HEK293 (cell line): Measurements from ENCODE around the gene ZRANB1.

Source experiments
- CTCF ChIA-PET: fragments of 350-600 bp; formaldehyde crosslinking; extraction: SDS; loops from one replicate; lab custom pipeline; 2021; ENCODE audit warnings: antibody characterized with exemption; lab: Yijun Ruan, JAX
- POLR2A ChIA-PET: fragments of 300-600 bp; formaldehyde crosslinking; extraction: SDS; loops from one replicate; lab custom pipeline; 2020; ENCODE audit warnings: antibody characterized with exemption, inconsistent platforms; lab: Yijun Ruan, JAX
- H3K27ac ChIP-seq: fragments of 200-500 bp; sonication (Bioruptor generic); 2 replicates; pipeline ENCODE4 v1.5.1; 2014; ENCODE audit warnings: low read depth, low read length, control low read depth, inconsistent platforms; ENCODE audit errors: extremely low read depth
- H3K36me3 ChIP-seq, 2 experiments: fragments of 200-500 bp in 1 of 2; sonication (Bioruptor generic) in 1 of 2; 1 replicate in 1 of 2; 2 replicates in 1 of 2; pipeline ENCODE4 v1.5.1; 2014 to 2017; ENCODE audit warnings: inconsistent platforms in 2 of 2, low read length in 2 of 2; ENCODE audit not compliant: control insufficient read depth in 2 of 2, insufficient read depth in 1 of 2
- H3K4me1 ChIP-seq: fragments of 200-500 bp; sonication (Bioruptor generic); 2 replicates; pipeline ENCODE4 v1.5.1; 2014; ENCODE audit warnings: mild to moderate bottlenecking, low read length, inconsistent platforms; ENCODE audit not compliant: control insufficient read depth, insufficient read depth
- H3K4me3 ChIP-seq: 2 replicates; pipeline ENCODE4 v1.5.1; 2011; ENCODE audit warnings: low read depth, mild to moderate bottlenecking, control low read depth, low read length, moderate library complexity
- H3K9me3 ChIP-seq: fragments of 200-500 bp; sonication (Bioruptor generic); 2 replicates; pipeline ENCODE4 v1.5.1; 2014; ENCODE audit warnings: low read depth, low read length, inconsistent platforms; ENCODE audit not compliant: control insufficient read depth, insufficient read depth
- GLI2 ChIP-seq: fragments of 450-650 bp; formaldehyde crosslinking; IDR thresholded peaks from 2 replicates; pipeline ENCODE4; 2017; ENCODE audit warnings: missing biosample characterization, missing genetic modification characterization, low read depth, borderline replicate concordance
- GLIS2 ChIP-seq: fragments of 450-650 bp; formaldehyde crosslinking; IDR thresholded peaks from 2 replicates; pipeline ENCODE4 v1.5.1; 2016; ENCODE audit warnings: missing biosample characterization, missing genetic modification characterization
- MEIS1 ChIP-seq: sonication (generic); formaldehyde crosslinking; IDR thresholded peaks from 2 replicates; pipeline ENCODE4 v1.8.1; 2022; ENCODE audit warnings: missing genetic modification reagents, mild to moderate bottlenecking, borderline replicate concordance
- REPIN1 ChIP-seq: fragments of 450-650 bp; formaldehyde crosslinking; IDR thresholded peaks from 2 replicates; pipeline ENCODE4 v1.5.1; 2017; ENCODE audit warnings: missing biosample characterization, missing genetic modification characterization, low read depth
- YY1 ChIP-seq: fragments of 450-650 bp; formaldehyde crosslinking; IDR thresholded peaks from 2 replicates; pipeline ENCODE4 v1.5.1; 2018; ENCODE audit warnings: missing biosample characterization, missing genetic modification characterization
- ZBTB48 ChIP-seq: fragments of 450-650 bp; formaldehyde crosslinking; IDR thresholded peaks from 2 replicates; pipeline ENCODE4 v1.5.1; 2016; ENCODE audit warnings: missing biosample characterization, missing genetic modification characterization
- ZFP3 ChIP-seq: fragments of 450-650 bp; formaldehyde crosslinking; IDR thresholded peaks from 2 replicates; pipeline ENCODE4 v1.5.1; 2016; ENCODE audit warnings: low read depth, missing biosample characterization, missing genetic modification characterization
- ZNF10 ChIP-seq: fragments of 450-650 bp; formaldehyde crosslinking; IDR thresholded peaks from 2 replicates; pipeline ENCODE4 v1.5.1; 2017; ENCODE audit warnings: missing biosample characterization, missing genetic modification characterization
- ZNF112 ChIP-seq: fragments of 450-650 bp; formaldehyde crosslinking; IDR thresholded peaks from 2 replicates; pipeline ENCODE4 v1.5.0; 2017; ENCODE audit warnings: missing biosample characterization, missing genetic modification characterization
- ZNF184 ChIP-seq: fragments of 450-650 bp; IDR thresholded peaks from 2 replicates; pipeline ENCODE4 v1.5.1; 2018; ENCODE audit warnings: missing biosample characterization, mild to moderate bottlenecking, missing genetic modification characterization
- ZNF202 ChIP-seq: fragments of 450-650 bp; formaldehyde crosslinking; IDR thresholded peaks from 2 replicates; pipeline ENCODE4 v1.5.1; 2016; ENCODE audit warnings: missing biosample characterization, missing genetic modification characterization, borderline replicate concordance
- ZNF239 ChIP-seq: fragments of 450-650 bp; formaldehyde crosslinking; IDR thresholded peaks from 2 replicates; pipeline ENCODE4 v1.5.1; 2016; ENCODE audit warnings: missing biosample characterization, missing genetic modification characterization
- ZNF555 ChIP-seq: fragments of 450-650 bp; formaldehyde crosslinking; conservative IDR thresholded peaks from 2 replicates; pipeline ENCODE4 v1.5.1; 2017; ENCODE audit warnings: missing biosample characterization, mild to moderate bottlenecking, missing genetic modification characterization, inconsistent platforms
- ZNF629 ChIP-seq: fragments of 450-650 bp; formaldehyde crosslinking; IDR thresholded peaks from 2 replicates; pipeline ENCODE4 v1.5.1; 2017; ENCODE audit warnings: missing biosample characterization, missing genetic modification characterization
- ZNF660 ChIP-seq: fragments of 450-650 bp; IDR thresholded peaks from 2 replicates; pipeline ENCODE4 v1.5.1; 2018; ENCODE audit warnings: missing biosample characterization, mild to moderate bottlenecking, missing genetic modification characterization
- ZNF768 ChIP-seq: fragments of 450-650 bp; formaldehyde crosslinking; IDR thresholded peaks from 2 replicates; pipeline ENCODE4 v1.5.1; 2018; ENCODE audit warnings: missing biosample characterization, mild to moderate bottlenecking, missing genetic modification characterization
- ZNF776 ChIP-seq: fragments of 450-650 bp; formaldehyde crosslinking; IDR thresholded peaks from 2 replicates; pipeline ENCODE4 v1.5.0; 2017; ENCODE audit warnings: missing biosample characterization, missing genetic modification characterization, borderline replicate concordance
- ZNF777 ChIP-seq: fragments of 450-650 bp; formaldehyde crosslinking; IDR thresholded peaks from 2 replicates; pipeline ENCODE4 v1.5.1; 2017; ENCODE audit warnings: missing biosample characterization, missing genetic modification characterization, borderline replicate concordance
- ZNF830 ChIP-seq: fragments of 450-650 bp; IDR thresholded peaks from 2 replicates; pipeline ENCODE4 v1.5.0; 2018; ENCODE audit warnings: missing biosample characterization, missing genetic modification characterization, low read depth, mild to moderate bottlenecking, moderate library complexity
- ZSCAN30 ChIP-seq: fragments of 450-650 bp; IDR thresholded peaks from 2 replicates; pipeline ENCODE4 v1.5.1; 2018; ENCODE audit warnings: missing biosample characterization, mild to moderate bottlenecking, missing genetic modification characterization, moderate library complexity
- TF ChIP-seq, protein P1 (sequence below): fragments of 450-650 bp; formaldehyde crosslinking; IDR thresholded peaks from 2 replicates; pipeline ENCODE4 v1.5.0; 2017; ENCODE audit warnings: missing biosample characterization, missing genetic modification characterization, borderline replicate concordance
- TF ChIP-seq, protein P2 (sequence below): fragments of 450-650 bp; IDR thresholded peaks from 2 replicates; pipeline ENCODE4 v1.5.1; 2018; ENCODE audit warnings: missing biosample characterization, missing genetic modification characterization
- TF ChIP-seq, protein P3 (sequence below): fragments of 450-650 bp; formaldehyde crosslinking; IDR thresholded peaks from 2 replicates; pipeline ENCODE4 v1.5.1; 2016; ENCODE audit warnings: missing biosample characterization, missing genetic modification characterization, borderline replicate concordance

Gene ZRANB1

DNA sequence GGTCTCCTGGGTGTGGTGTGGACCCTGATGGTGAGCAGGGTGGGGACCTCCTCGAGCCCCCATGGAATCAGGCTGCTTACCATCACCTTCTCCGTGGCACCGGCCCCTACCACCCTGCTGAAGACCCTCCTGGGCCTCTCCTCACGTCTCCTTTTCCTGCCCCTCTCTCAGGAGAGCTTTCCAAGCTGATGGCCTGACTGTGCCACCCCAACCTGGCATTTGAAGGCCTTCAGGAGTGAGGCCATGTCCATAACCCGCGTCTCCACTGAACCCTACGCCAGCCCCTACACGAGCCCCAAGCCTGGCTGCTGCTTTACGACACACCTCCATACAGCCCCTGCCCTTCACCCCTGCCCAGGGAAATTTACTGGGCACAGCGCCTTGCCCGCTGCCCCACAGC is 55.4 kb downstream of the ZRANB1 start:
- H3K9me3 ChIP-seq, result no peaks in the 10 kb centered on the region
- CTCF ChIA-PET, result interaction anchor here (0.6 to 1.4 kb wide), 2 partner anchors 51 to 168 kb away, joined by 3 to 6 read pairs; no protein-coding TSS in a partner anchor
- no peak overlapping the region for H3K4me3 ChIP-seq
- POLR2A ChIA-PET, result no interaction called here
- TF ChIP-seq, protein P1, sequence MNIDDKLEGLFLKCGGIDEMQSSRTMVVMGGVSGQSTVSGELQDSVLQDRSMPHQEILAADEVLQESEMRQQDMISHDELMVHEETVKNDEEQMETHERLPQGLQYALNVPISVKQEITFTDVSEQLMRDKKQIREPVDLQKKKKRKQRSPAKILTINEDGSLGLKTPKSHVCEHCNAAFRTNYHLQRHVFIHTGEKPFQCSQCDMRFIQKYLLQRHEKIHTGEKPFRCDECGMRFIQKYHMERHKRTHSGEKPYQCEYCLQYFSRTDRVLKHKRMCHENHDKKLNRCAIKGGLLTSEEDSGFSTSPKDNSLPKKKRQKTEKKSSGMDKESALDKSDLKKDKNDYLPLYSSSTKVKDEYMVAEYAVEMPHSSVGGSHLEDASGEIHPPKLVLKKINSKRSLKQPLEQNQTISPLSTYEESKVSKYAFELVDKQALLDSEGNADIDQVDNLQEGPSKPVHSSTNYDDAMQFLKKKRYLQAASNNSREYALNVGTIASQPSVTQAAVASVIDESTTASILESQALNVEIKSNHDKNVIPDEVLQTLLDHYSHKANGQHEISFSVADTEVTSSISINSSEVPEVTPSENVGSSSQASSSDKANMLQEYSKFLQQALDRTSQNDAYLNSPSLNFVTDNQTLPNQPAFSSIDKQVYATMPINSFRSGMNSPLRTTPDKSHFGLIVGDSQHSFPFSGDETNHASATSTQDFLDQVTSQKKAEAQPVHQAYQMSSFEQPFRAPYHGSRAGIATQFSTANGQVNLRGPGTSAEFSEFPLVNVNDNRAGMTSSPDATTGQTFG (tag by site-specific recombination), result no peak
- TF ChIP-seq ZNF555 (tag by site-specific recombination) (no peak), ZNF239 (tag by site-specific recombination) (no peak), REPIN1 (tag by site-specific recombination) (no peak), ZNF777 (tag by site-specific recombination) (no peak), ZNF660 (no peak), ZNF830 (tag by site-specific recombination) (no peak), GLIS2 (tag by site-specific recombination) (no peak), GLI2 (tag by site-specific recombination) (no peak), YY1 (tag by site-specific recombination) (no peak), ZNF10 (tag by site-specific recombination) (no peak), ZBTB48 (tag by site-specific recombination) (no peak), ZNF202 (no peak), ZFP3 (no peak)
- TF ChIP-seq, protein P2, sequence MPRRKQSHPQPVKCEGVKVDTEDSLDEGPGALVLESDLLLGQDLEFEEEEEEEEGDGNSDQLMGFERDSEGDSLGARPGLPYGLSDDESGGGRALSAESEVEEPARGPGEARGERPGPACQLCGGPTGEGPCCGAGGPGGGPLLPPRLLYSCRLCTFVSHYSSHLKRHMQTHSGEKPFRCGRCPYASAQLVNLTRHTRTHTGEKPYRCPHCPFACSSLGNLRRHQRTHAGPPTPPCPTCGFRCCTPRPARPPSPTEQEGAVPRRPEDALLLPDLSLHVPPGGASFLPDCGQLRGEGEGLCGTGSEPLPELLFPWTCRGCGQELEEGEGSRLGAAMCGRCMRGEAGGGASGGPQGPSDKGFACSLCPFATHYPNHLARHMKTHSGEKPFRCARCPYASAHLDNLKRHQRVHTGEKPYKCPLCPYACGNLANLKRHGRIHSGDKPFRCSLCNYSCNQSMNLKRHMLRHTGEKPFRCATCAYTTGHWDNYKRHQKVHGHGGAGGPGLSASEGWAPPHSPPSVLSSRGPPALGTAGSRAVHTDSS (tag by site-specific recombination), result no peak
- peaks cover 5 to 95% of the 10 kb centered on the region in 2 experiments for H3K36me3 ChIP-seq
- H3K4me1 ChIP-seq, result no peaks in the 10 kb centered on the region
- no peak overlapping the region for H3K27ac ChIP-seq

DNA sequence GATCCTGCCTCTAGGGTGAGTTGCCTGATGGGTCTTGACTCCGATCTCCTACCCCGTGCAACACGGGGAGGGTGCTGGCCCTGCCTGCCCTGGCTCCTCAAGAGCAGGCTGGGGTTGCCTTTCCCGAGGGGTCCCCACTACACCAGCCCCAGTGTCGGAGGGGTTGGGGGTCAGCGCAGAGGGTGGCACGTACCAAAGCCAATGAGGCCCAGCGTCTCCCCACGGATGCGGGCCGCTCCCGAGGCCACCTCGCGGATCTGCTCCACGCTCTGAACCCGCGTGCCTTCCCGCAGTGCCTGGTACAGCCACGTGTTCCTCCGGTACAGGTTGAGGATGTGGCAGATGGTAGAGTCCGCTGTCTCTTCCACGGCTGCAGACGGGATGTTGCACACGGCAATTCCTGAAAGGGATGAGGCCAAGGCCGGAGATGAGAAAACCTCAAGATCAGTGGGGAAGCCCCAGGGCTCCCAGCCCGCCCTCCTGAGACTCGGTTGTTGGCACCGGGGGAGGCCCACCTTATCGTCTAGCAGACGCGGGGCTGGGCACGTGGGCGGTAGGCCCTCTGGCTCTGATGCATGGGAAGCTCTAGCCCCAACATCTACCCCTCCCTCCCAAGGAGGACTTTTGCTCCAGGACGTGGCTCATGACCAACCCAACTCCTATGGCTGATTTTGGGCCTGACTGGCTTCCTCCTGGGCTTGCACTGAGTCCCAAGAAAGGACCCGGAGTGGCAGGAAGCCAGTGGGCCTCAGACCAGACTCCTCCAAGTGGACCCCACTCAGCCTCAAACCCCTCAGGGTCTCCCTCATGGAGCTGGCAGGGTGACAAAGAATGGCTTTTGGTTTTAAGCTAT is 56.1 kb downstream of the ZRANB1 start:
- ChIA-PET POLR2A (no interaction called here), CTCF (interaction anchor here (1.4 kb wide), 1 partner anchor 50 kb away, joined by 6 read pairs; no protein-coding TSS in a partner anchor)
- Histone ChIP-seq H3K4me3 (no peak overlapping the region), H3K9me3 (no peaks in the 10 kb centered on the region), H3K4me1 (no peaks in the 10 kb centered on the region), H3K36me3 (peaks cover 5 to 95% of the 10 kb centered on the region in 2 experiments; a peak in 2 of 3 replicates), H3K27ac (no peak overlapping the region)
- no peak for TF ChIP-seq ZNF184 (tag by site-specific recombination)
- TF ChIP-seq, protein P3, sequence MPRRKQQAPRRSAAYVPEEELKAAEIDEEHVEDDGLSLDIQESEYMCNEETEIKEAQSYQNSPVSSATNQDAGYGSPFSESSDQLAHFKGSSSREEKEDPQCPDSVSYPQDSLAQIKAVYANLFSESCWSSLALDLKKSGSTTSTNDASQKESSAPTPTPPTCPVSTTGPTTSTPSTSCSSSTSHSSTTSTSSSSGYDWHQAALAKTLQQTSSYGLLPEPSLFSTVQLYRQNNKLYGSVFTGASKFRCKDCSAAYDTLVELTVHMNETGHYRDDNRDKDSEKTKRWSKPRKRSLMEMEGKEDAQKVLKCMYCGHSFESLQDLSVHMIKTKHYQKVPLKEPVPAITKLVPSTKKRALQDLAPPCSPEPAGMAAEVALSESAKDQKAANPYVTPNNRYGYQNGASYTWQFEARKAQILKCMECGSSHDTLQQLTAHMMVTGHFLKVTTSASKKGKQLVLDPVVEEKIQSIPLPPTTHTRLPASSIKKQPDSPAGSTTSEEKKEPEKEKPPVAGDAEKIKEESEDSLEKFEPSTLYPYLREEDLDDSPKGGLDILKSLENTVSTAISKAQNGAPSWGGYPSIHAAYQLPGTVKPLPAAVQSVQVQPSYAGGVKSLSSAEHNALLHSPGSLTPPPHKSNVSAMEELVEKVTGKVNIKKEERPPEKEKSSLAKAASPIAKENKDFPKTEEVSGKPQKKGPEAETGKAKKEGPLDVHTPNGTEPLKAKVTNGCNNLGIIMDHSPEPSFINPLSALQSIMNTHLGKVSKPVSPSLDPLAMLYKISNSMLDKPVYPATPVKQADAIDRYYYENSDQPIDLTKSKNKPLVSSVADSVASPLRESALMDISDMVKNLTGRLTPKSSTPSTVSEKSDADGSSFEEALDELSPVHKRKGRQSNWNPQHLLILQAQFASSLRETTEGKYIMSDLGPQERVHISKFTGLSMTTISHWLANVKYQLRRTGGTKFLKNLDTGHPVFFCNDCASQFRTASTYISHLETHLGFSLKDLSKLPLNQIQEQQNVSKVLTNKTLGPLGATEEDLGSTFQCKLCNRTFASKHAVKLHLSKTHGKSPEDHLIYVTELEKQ, result no peak
- no peak for TF ChIP-seq MEIS1 (CRISPR knock-in tag)
- TF ChIP-seq ZNF112 (tag by site-specific recombination), result no peak
- no peak for TF ChIP-seq ZSCAN30 (tag by site-specific recombination)
- no peak for TF ChIP-seq ZNF776 (tag by site-specific recombination)
- no peak for TF ChIP-seq ZNF629 (tag by site-specific recombination)
- no peak for TF ChIP-seq ZNF768
